ENCODE results near the gene TOR4A.

The TOR4A gene

GRCh38 chr9:137270929-137271695 lies 6.4 kb upstream of the TOR4A start:
- Mint-ChIP-seq H3K4me3 (no peak overlapping the region), H3K36me3 (ENCODE audit: low read depth) (peaks cover 28% of the 10 kb centered on the region), H3K27me3 (ENCODE audit: low read depth, poor library complexity) (no peaks in the 10 kb centered on the region), H3K27ac (no peak overlapping the region), H3K9me3 (no peaks in the 10 kb centered on the region), H3K4me1 (peaks cover 25% of the 10 kb centered on the region)
- DNase-seq = no peak
- TF ChIP-seq, protein P1, sequence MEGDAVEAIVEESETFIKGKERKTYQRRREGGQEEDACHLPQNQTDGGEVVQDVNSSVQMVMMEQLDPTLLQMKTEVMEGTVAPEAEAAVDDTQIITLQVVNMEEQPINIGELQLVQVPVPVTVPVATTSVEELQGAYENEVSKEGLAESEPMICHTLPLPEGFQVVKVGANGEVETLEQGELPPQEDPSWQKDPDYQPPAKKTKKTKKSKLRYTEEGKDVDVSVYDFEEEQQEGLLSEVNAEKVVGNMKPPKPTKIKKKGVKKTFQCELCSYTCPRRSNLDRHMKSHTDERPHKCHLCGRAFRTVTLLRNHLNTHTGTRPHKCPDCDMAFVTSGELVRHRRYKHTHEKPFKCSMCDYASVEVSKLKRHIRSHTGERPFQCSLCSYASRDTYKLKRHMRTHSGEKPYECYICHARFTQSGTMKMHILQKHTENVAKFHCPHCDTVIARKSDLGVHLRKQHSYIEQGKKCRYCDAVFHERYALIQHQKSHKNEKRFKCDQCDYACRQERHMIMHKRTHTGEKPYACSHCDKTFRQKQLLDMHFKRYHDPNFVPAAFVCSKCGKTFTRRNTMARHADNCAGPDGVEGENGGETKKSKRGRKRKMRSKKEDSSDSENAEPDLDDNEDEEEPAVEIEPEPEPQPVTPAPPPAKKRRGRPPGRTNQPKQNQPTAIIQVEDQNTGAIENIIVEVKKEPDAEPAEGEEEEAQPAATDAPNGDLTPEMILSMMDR (IDR thresholded peaks at IDR 0.05) = no peak

- Mint-ChIP-seq H3K27ac (no peak overlapping the region), H3K4me1 (peaks cover 28% of the 10 kb centered on the region), H3K4me3 (no peak overlapping the region), H3K27me3 (ENCODE audit: low read depth, poor library complexity) (no peaks in the 10 kb centered on the region), H3K36me3 (ENCODE audit: low read depth) (peaks cover 28% of the 10 kb centered on the region), H3K9me3 (no peaks in the 10 kb centered on the region)
- no peak for DNase-seq
- TF ChIP-seq, protein P1 (IDR thresholded peaks at IDR 0.05) = no peak
Measured at GRCh38 chr9:137271696-137272076, 5.8 kb upstream of the TOR4A start.

DNA sequence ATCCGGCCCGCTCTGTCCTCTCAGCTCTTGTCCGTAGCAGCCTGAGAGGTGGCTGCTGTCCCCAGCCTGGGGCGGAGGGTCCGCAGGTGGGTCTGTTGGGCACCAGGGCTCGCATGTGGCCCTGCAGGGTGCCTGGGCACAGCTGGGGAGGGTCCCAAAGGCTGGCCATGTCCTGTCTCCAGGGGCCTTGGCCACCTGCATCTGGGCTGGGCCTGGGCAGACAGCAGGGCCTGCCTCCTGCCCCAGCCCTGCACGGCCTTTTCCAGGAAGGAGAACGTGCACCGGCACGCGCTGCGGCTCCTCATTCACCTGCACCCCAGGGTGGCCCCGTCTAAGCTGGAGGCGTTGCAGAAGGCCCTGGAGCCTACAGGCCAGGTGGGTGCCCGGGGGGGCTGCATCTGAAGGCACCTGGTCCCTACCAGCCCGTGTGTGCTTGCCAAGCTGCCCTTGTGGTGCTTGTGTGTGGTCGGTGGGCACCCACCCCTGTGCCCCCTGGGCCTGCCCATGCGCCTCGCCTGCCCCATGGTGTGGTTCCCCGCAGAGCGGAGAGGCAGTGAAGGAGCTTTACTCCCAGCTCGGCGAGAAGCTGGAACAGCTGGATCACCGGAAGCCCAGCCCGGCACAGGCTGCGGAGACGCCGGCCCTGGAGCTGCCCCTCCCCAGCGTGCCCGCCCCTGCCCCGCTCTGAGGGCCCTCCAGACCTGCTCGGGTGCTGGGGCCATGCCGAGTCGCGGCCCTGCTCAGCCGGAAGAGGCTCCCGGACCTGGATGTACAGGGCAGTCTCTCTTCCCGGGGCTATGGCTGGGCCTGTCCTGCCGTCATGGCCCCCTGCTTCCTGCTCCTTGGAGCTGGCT lies 5.1 kb upstream of the TOR4A start:
- H3K36me3 Mint-ChIP-seq (ENCODE audit: low read depth) = peaks cover 28% of the 10 kb centered on the region
- no peak overlapping the region for H3K4me3 Mint-ChIP-seq
- H3K9me3 Mint-ChIP-seq = no peaks in the 10 kb centered on the region
- TF ChIP-seq, protein P1 (IDR thresholded peaks at IDR 0.05) = no peak
- H3K27me3 Mint-ChIP-seq (ENCODE audit: low read depth, poor library complexity) = no peaks in the 10 kb centered on the region
- H3K4me1 Mint-ChIP-seq = peaks cover 36% of the 10 kb centered on the region
- no peak overlapping the region for H3K27ac Mint-ChIP-seq
- DNase-seq = no peak

GRCh38 chr9:137273095-137273490 lies 4.4 kb upstream of the TOR4A start:
- Mint-ChIP-seq H3K4me3 (no peak overlapping the region), H3K9me3 (no peaks in the 10 kb centered on the region), H3K4me1 (peaks cover 41% of the 10 kb centered on the region), H3K36me3 (ENCODE audit: low read depth) (peaks cover 27% of the 10 kb centered on the region), H3K27ac (no peak overlapping the region), H3K27me3 (ENCODE audit: low read depth, poor library complexity) (no peaks in the 10 kb centered on the region)
- DNase-seq = no peak
- TF ChIP-seq, protein P1 (IDR thresholded peaks at IDR 0.05) = no peak

DNA sequence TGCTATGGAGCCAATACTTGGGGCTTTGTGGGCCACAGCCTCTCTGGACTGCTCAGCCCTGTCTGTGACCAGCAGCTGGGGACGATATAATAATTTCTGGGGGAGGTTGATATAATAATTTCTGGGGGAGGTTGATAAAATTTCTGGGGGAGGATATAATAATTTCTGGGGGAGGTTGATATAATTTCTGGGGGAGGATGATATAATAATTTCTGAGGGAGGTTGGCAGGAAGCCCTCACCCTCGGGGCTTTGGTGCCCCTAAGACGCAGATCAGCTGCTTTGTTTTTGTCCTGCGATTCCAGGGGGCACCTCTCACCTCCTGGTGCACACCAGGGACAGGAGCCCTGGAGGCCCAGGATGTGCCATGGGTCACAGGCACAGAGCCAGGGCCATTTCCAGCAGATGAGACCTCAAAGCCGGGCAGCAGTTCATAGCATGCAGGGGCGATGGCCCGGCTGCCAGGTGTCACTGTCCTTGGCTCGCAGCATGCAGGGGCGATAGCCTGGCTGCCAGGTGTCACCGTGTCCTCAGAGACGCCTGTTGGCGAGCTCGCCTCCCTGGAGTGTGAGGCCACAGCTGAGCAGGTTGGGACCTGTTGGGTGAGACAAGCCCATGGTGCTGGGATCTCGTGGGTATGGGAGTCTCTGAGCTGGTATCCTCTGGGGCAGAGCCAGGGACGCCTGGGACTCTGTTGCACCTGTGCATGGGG lies 3.8 kb upstream of the TOR4A start:
- Mint-ChIP-seq H3K4me3 (no peak overlapping the region), H3K9me3 (no peaks in the 10 kb centered on the region), H3K4me1 (peaks cover 35% of the 10 kb centered on the region), H3K27ac (no peak overlapping the region), H3K27me3 (ENCODE audit: low read depth, poor library complexity) (no peaks in the 10 kb centered on the region), H3K36me3 (ENCODE audit: low read depth) (peaks cover 21% of the 10 kb centered on the region)
- no peak for DNase-seq
- TF ChIP-seq, protein P1 (IDR thresholded peaks at IDR 0.05) = no peak

Measured in nephron progenitor cell (in vitro differentiated cells).